GM18873 (cell line): Measurements from ENCODE around the gene CGRRF1.

Experiments
- ATAC-seq: cut with Tn5 transposase; IDR thresholded peaks from one replicate; pipeline ENCODE4 v1.9.1; 2021; ENCODE audit warnings: mild to moderate bottlenecking, moderate library complexity, moderate number of reproducible peaks; ENCODE audit not compliant: unreplicated experiment, low FRiP score

CGRRF1 gene

GRCh38 chr14:54509546-54510501 lies at the start of gene CGRRF1:
Gene CGRRF1, plus strand, starts transcription at chr14:54509906. Its CDS starts 54 bp downstream, at chr14:54509960.
- ATAC-seq, result peak; percentile 94

GRCh38 chr14:54462048-54462447 lies 47.7 kb upstream of the CGRRF1 start:
- ATAC-seq, result no peak

DNA sequence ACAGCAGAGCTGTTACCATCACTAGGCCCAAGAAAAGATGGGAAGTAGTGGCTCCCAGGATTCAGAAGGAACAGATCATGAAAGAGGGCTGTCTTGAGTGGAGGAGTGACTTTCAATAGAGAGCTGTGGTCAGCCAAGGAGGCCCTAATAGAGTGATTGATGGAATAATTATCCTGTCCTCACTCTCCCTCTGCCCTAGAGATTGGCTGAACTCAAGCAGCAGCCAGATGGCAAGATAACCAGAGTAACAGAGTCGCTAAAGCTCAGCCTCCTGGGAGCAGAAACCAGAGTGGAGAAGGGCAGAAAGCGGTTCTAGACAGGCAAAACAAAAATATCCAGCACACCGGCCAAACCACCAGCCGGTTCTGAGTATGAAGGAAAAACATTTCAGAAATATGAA lies 44.1 kb upstream of the CGRRF1 start:
- ATAC-seq, result no peak

GRCh38 chr14:54467280-54467679 lies 42.4 kb upstream of the CGRRF1 start:
- ATAC-seq, result no peak

DNA sequence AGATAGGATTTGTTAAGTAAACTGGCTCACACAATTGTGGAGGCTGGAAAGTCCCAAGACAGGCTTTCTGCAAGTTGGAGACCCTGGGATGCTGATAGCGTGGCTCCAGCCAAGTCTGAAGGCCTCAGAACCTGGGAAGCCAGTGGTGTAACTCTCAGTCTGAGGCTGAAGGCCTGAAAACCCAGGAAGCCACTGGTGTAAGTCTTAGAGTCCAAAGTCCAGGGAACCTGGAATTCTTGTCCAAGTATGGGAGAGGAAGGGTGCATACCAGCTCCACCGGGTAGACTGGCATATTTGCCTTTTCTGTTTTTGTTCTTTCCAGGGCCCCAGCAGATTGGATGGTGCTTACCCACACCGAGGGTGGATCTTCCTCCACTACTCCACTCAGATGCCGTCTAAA lies 39.0 kb upstream of the CGRRF1 start:
- ATAC-seq, result no peak

DNA sequence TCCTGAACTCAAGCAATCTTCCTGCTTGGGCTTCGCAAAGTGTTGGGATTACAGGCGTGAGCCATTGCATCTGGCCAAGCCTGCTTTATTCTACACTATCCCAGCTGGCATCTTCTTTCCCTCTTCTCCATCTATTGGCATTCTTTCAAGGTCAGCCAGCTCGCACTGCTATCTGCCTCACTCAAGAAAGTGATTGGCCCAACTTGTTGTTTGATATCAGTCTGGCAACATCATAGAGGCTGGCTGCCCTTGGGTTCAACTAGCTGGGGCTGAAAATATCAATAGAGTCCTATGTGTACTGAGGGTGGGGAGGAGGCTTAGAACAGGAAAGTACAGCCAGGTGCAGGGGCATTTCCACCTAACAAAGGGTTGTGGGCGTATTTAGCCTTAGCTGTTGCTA lies 38.1 kb upstream of the CGRRF1 start:
- ATAC-seq, result no peak

- ATAC-seq, result no peak
These were observed 37.4 kb upstream of the CGRRF1 start for GRCh38 chr14:54472315-54472714.

DNA sequence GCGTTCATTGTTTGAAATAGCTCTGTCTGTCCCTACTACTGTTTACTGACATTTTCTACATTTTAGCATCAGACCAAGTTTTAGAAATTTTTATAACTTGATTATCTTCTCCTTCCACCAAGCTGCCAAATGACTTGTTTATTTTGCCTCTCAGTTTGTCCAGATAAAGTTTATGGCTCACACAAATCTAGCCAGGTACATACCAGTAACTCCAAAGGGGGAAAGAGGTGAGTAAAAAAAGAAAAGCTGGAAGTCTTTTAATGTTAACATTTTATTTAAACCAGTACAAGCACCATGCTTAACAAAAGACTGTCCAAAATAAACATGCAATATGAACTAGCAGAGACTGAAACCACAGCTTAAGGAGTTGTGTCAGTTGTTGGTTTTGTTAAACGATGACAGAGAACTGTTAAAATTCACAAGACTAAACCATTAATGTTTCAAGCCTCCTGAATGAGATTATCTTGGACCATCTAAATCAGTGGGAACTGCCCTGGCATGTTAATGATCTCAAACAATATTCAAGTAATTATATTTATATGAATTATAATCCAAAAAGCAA lies 35.4 kb upstream of the CGRRF1 start:
- no peak for ATAC-seq

- no peak for ATAC-seq
These were observed 34.4 kb upstream of the CGRRF1 start for GRCh38 chr14:54475187-54475899.

DNA sequence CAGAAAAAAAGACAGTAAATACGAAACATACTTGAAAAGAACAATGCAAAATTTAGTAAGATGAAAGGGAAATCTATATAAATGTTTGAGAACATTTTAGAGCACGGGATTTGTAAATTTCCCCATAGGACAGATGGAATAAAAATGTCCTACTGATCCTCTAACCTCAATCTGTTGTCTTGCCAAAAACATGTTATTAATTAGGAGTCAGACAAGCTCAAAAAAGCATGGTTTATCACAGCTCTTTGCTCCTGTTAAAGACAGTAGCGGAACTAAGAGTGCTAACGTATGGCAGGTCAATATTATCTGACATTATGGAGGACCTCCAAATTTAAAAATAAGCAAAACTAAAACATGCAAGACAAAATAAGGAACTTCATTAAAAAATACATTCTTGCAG lies 33.8 kb upstream of the CGRRF1 start:
- no peak for ATAC-seq

- no peak for ATAC-seq
These were observed 31.0 kb upstream of the CGRRF1 start for GRCh38 chr14:54478636-54479215.

DNA sequence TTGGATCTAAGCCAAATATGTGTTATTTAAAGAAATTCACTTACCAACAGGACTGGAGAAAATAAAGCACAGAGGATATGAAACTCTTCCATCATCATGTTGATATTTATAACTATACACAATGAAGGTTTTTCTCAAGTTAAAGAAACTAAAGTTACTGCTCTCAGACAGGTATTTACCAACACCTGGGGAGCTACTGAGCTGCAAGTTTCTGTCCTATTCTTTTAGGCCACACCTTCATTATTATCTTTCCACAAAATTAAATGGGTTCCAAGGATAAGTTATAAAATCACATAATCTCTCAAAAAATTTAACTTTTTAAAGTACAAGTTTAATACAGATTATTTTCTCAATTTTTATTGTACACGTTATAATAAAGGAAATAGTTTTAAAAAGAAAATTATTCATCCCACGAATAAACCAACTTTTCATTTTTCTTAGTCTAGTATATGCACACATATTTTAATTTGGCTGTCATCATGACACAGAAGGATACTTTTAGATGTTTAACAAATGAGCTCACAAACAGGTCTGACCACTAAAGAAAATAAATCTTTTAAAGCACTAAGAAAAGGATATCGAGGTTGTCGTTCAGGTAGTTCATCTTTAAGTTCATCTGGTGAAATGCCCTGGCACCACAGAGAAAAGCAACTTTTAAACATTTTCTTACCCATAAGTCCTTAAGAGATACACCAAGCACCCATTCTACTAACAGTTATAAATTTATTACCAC lies 28.7 kb upstream of the CGRRF1 start:
- no peak for ATAC-seq

DNA sequence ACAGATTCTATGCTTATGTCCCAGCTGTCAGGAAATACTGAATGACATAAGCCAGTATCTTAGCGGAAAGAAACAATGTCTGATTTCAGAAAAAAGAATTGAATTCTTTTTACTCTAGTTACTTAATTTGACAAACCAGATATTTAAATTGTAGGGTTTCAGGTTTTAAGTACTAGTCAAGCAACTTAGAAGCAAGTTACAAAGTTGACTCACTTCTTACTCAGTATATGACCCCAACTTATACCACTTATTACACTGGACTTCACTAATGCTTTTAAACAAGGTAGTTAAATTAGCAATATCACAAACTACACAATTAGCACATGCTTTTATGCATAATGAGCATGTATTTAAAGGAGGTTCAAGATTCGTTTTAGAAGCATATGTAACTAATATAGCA lies 28.0 kb upstream of the CGRRF1 start:
- ATAC-seq, result no peak

DNA sequence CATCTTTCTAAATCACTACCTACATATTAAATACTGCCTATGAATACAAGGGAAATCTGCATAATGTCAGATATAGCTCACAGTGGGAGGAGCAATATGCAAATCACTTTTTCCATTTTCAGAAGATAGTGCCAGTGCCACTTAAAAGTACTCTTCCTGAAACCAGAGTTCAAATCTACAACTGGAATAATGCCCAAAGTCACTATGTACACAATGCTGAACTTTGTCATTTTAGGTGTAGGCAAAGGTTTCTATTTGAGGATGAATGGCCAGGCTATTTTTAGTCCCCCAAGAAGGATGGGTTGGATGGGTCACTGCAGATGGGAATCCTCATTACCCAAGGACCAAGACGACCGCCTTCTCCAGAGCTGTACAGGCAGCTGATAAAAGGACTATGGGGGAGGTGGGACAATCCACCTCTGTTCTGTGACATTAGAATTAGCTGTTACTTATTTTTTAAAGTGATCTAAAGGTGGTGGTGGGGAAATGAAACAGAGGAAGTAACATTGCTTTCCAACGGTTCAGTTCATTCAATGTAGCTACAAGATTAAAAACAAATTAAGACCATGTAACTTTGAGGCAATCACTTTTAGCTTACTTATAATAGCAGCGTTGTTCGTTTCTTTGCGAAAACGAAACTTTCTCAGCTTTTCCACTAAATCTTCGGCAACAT lies 26.5 kb upstream of the CGRRF1 start:
- no peak for ATAC-seq

DNA sequence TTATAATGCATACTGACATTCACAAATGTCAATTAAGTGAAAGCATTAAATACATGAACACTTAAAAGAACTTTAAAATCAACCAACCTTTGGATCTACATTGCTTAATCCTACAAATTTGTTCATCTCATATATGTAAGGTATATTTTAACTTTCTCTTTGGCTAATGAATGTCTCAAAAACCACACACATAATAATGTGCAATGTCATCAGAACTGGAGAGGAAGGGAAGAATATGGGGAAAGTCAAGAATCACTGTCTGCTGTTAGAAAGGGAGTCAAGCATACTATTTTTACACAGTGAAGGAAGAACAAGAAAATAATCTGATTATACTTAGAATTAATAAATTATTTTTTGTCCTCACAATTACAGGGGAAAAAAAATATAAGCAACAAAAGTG lies 25.9 kb upstream of the CGRRF1 start:
- ATAC-seq, result no peak

GRCh38 chr14:54486685-54487084 lies 23.0 kb upstream of the CGRRF1 start:
- ATAC-seq, result no peak

DNA sequence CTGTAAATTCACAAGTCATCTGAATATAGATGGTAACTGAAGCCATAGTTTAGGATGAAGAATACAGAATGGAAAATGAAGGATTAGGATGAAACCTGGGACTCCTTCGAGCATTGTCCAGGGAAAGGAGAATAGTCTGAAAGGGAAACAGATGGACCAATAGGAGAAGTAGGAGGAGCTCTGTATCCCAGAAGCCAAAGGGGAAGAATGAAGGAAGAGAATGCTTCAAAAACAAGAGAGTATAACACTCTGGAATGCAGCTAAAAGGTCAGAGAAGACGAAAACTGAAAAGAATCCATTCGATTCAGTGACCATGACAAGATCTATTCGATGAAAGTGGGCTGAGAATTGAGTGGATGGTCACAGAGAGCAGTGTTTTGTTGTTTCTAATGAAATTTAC lies 21.9 kb upstream of the CGRRF1 start:
- ATAC-seq, result no peak

DNA sequence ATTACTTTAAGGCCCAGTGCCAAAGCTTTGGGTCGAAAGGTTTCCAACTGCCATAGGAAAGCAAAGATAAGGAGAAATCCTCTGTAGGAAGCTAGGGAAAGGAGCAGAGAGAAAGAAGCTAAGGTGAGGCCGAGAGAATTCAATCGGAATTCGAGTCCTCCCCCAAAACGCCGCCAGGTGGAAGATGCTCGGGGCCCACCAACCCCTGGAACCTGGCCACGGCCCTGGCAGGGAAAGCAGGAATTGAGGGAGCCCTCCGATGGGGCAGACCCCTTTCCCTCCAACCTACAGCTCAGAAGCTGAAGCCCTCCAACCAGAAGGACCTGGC lies 21.4 kb upstream of the CGRRF1 start:
- no peak for ATAC-seq

- ATAC-seq, result peak; percentile 84
These were observed 20.9 kb upstream of the CGRRF1 start, which contains the start of gene GMFB for GRCh38 chr14:54488646-54489317. Gene GMFB, minus strand, starts transcription at chr14:54488980. Its CDS starts 53 bp downstream, at chr14:54488927.
